HEK293 (cell line): ENCODE data around the gene NOS1.

Source experiments
- CTCF ChIA-PET: fragments of 350-600 bp; formaldehyde crosslinking; extraction: SDS; loops from one replicate; lab custom pipeline; 2021; ENCODE audit warnings: antibody characterized with exemption; lab: Yijun Ruan, JAX
- POLR2A ChIA-PET: fragments of 300-600 bp; formaldehyde crosslinking; extraction: SDS; loops from one replicate; lab custom pipeline; 2020; ENCODE audit warnings: antibody characterized with exemption, inconsistent platforms; lab: Yijun Ruan, JAX
- H3K27ac ChIP-seq: fragments of 200-500 bp; sonication (Bioruptor generic); 2 replicates; pipeline ENCODE4 v1.5.1; 2014; ENCODE audit warnings: low read depth, low read length, control low read depth, inconsistent platforms; ENCODE audit errors: extremely low read depth
- H3K36me3 ChIP-seq, 2 experiments: fragments of 200-500 bp in 1 of 2; sonication (Bioruptor generic) in 1 of 2; 1 replicate in 1 of 2; 2 replicates in 1 of 2; pipeline ENCODE4 v1.5.1; 2014 to 2017; ENCODE audit warnings: inconsistent platforms in 2 of 2, low read length in 2 of 2; ENCODE audit not compliant: control insufficient read depth in 2 of 2, insufficient read depth in 1 of 2
- H3K4me1 ChIP-seq: fragments of 200-500 bp; sonication (Bioruptor generic); 2 replicates; pipeline ENCODE4 v1.5.1; 2014; ENCODE audit warnings: mild to moderate bottlenecking, low read length, inconsistent platforms; ENCODE audit not compliant: control insufficient read depth, insufficient read depth
- H3K4me3 ChIP-seq: 2 replicates; pipeline ENCODE4 v1.5.1; 2011; ENCODE audit warnings: low read depth, mild to moderate bottlenecking, control low read depth, low read length, moderate library complexity
- H3K9me3 ChIP-seq: fragments of 200-500 bp; sonication (Bioruptor generic); 2 replicates; pipeline ENCODE4 v1.5.1; 2014; ENCODE audit warnings: low read depth, low read length, inconsistent platforms; ENCODE audit not compliant: control insufficient read depth, insufficient read depth
- EGR2 ChIP-seq: fragments of 450-650 bp; formaldehyde crosslinking; IDR thresholded peaks from 2 replicates; pipeline ENCODE4 v1.5.1; 2016; ENCODE audit warnings: low read depth, missing biosample characterization, missing genetic modification characterization
- OVOL3 ChIP-seq: fragments of 450-650 bp; formaldehyde crosslinking; IDR thresholded peaks from 2 replicates; pipeline ENCODE4 v1.5.1; 2016; ENCODE audit warnings: missing biosample characterization, missing genetic modification characterization
- SALL2 ChIP-seq: fragments of 450-650 bp; formaldehyde crosslinking; IDR thresholded peaks from 2 replicates; pipeline ENCODE4 v1.5.0; 2017; ENCODE audit warnings: missing biosample characterization, mild to moderate bottlenecking, missing genetic modification characterization, borderline replicate concordance
- ZBTB10 ChIP-seq: fragments of 450-650 bp; formaldehyde crosslinking; IDR thresholded peaks from 2 replicates; pipeline ENCODE4 v1.5.1; 2016; ENCODE audit warnings: missing biosample characterization, missing genetic modification characterization
- ZFHX2 ChIP-seq: fragments of 450-650 bp; formaldehyde crosslinking; conservative IDR thresholded peaks from 2 replicates; pipeline ENCODE4 v1.5.1; 2016; ENCODE audit warnings: missing biosample characterization, missing genetic modification characterization
- ZNF132 ChIP-seq: fragments of 450-650 bp; formaldehyde crosslinking; IDR thresholded peaks from 2 replicates; pipeline ENCODE4 v1.5.1; 2017; ENCODE audit warnings: missing biosample characterization, missing genetic modification characterization, borderline replicate concordance
- ZNF140 ChIP-seq: fragments of 450-650 bp; formaldehyde crosslinking; IDR thresholded peaks from 2 replicates; pipeline ENCODE4 v1.5.1; 2016; ENCODE audit warnings: missing biosample characterization, missing genetic modification characterization
- ZNF433 ChIP-seq: fragments of 450-650 bp; formaldehyde crosslinking; IDR thresholded peaks from 2 replicates; pipeline ENCODE4 v1.5.1; 2016; ENCODE audit warnings: missing biosample characterization, missing genetic modification characterization, low read depth
- ZNF449 ChIP-seq: fragments of 450-650 bp; formaldehyde crosslinking; IDR thresholded peaks from 2 replicates; pipeline ENCODE4 v1.5.1; 2017; ENCODE audit warnings: missing biosample characterization, mild to moderate bottlenecking, missing genetic modification characterization, moderate library complexity
- ZNF596 ChIP-seq: fragments of 450-650 bp; IDR thresholded peaks from 2 replicates; pipeline ENCODE4 v1.5.0; 2018; ENCODE audit warnings: missing biosample characterization, mild to moderate bottlenecking, missing genetic modification characterization, moderate library complexity
- ZNF600 ChIP-seq: fragments of 450-650 bp; formaldehyde crosslinking; IDR thresholded peaks from 2 replicates; pipeline ENCODE4 v1.5.1; 2016; ENCODE audit warnings: missing biosample characterization, missing genetic modification characterization
- ZNF610 ChIP-seq: fragments of 450-650 bp; formaldehyde crosslinking; IDR thresholded peaks from 2 replicates; pipeline ENCODE4 v1.5.1; 2016; ENCODE audit warnings: missing biosample characterization, missing genetic modification characterization, borderline replicate concordance
- ZNF747 ChIP-seq: fragments of 450-650 bp; formaldehyde crosslinking; IDR thresholded peaks from 2 replicates; pipeline ENCODE4 v1.5.1; 2016; ENCODE audit warnings: missing biosample characterization, missing genetic modification characterization
- ZSCAN23 ChIP-seq: fragments of 450-650 bp; formaldehyde crosslinking; IDR thresholded peaks from 2 replicates; pipeline ENCODE4 v1.5.1; 2016; ENCODE audit warnings: missing biosample characterization, missing genetic modification characterization
- TF ChIP-seq, protein P1 (sequence below): IDR thresholded peaks from 2 replicates; pipeline ENCODE4 v1.6.1; 2011; ENCODE audit warnings: mild to moderate bottlenecking, low read depth, low read length, borderline replicate concordance
- TF ChIP-seq, protein P2 (sequence below): fragments of 450-650 bp; formaldehyde crosslinking; IDR thresholded peaks from 2 replicates; pipeline ENCODE4 v1.5.1; 2017; ENCODE audit warnings: missing biosample characterization, missing genetic modification characterization

NOS1 gene

DNA sequence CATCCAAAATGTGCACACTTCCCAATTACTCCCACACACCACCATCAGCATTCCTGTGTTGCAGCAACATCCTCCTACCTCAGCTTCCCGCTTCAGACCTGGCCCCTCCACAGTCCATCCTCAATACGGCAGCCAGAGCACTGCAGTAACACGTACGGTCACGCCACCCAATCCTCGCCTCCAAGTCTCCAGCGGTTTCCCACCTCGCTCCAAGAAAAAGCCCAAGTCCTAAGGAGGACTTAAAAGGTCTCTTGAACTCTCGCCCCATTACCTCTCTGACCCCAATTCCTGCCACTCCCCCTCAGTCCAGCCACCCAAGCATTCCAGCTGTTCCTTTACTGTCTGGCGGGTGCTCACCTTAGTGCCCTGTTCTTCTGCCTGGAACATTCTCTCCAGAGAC, 183.1 kb downstream of the NOS1 start:
- Histone ChIP-seq H3K4me3 (no peak overlapping the region), H3K4me1 (no peaks in the 10 kb centered on the region), H3K9me3 (no peaks in the 10 kb centered on the region), H3K36me3 (peaks cover 70 to 100% of the 10 kb centered on the region in 2 experiments), H3K27ac (no peak overlapping the region)
- ChIA-PET CTCF (no interaction called here), POLR2A (no interaction called here)
- peak; percentile 40; the same call in 1 of the 2 replicates for TF ChIP-seq ZFHX2 (tag by site-specific recombination)
- no peak for TF ChIP-seq ZNF140 (tag by site-specific recombination)
- 0 out of 2 replicates have a peak, but pooled peaks have one; percentile 22 for TF ChIP-seq ZNF600 (tag by site-specific recombination)
- TF ChIP-seq EGR2 (tag by site-specific recombination): peak; percentile 40; the same call in 1 of the 2 replicates

GRCh38 chr12:117172168-117172567, 189.3 kb downstream of the NOS1 start:
- Histone ChIP-seq H3K9me3 (no peaks in the 10 kb centered on the region), H3K4me3 (no peak overlapping the region), H3K27ac (no peak overlapping the region), H3K4me1 (no peaks in the 10 kb centered on the region), H3K36me3 (peaks cover 83 to 98% of the 10 kb centered on the region in 2 experiments)
- TF ChIP-seq, protein P1, sequence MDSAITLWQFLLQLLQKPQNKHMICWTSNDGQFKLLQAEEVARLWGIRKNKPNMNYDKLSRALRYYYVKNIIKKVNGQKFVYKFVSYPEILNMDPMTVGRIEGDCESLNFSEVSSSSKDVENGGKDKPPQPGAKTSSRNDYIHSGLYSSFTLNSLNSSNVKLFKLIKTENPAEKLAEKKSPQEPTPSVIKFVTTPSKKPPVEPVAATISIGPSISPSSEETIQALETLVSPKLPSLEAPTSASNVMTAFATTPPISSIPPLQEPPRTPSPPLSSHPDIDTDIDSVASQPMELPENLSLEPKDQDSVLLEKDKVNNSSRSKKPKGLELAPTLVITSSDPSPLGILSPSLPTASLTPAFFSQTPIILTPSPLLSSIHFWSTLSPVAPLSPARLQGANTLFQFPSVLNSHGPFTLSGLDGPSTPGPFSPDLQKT: no peak
- TF ChIP-seq ZNF596 (tag by site-specific recombination) (no peak), ZNF132 (tag by site-specific recombination) (no peak)
- TF ChIP-seq, protein P2, sequence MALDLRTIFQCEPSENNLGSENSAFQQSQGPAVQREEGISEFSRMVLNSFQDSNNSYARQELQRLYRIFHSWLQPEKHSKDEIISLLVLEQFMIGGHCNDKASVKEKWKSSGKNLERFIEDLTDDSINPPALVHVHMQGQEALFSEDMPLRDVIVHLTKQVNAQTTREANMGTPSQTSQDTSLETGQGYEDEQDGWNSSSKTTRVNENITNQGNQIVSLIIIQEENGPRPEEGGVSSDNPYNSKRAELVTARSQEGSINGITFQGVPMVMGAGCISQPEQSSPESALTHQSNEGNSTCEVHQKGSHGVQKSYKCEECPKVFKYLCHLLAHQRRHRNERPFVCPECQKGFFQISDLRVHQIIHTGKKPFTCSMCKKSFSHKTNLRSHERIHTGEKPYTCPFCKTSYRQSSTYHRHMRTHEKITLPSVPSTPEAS: no peak
- CTCF ChIA-PET: no interaction called here
- POLR2A ChIA-PET: interaction anchor here (1.0 kb wide), 1 partner anchor 9 kb away, joined by 3 read pairs; no protein-coding TSS in a partner anchor

DNA sequence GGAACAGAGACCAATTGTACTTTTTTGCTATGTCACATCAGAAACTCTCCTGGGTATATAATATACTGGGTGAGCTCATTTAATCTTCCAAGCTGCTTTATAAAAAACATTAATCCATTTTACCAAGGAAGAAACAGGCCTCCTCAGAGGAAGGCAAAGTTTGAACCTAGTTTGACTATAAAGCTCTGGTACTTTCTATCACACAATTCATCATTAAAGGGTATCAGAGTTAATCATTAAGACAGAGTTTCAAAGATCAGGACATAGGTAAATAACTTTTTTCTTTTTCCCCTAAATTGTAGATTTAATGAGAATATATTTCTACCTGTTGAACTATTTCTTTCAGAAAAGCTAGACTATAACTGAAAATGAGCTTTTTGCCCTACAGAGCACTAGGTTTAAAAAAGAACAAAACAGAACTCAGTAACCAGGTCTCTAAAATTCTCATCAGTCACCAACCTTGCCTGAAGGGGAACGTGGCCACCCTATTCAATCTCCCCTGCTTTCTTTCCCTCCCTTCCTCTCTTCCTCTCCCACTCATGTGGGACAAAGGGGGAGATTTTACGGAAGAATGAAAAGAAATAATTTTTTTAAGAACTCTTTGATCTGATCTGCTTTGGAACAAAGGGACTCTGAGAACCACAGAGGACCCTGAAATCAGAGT, 189.8 kb downstream of the NOS1 start:
- H3K4me1 ChIP-seq: no peaks in the 10 kb centered on the region
- ChIA-PET POLR2A (interaction anchor here (0.5 to 1.0 kb wide), 3 partner anchors 9 to 29 kb away, joined by 3 to 6 read pairs (median 4); no protein-coding TSS in a partner anchor), CTCF (interaction anchor here (0.8 kb wide), 1 partner anchor 678 kb away, joined by 3 read pairs; no protein-coding TSS in a partner anchor)
- H3K4me3 ChIP-seq: no peak overlapping the region
- no peak overlapping the region for H3K27ac ChIP-seq
- no peaks in the 10 kb centered on the region for H3K9me3 ChIP-seq
- H3K36me3 ChIP-seq: peaks cover 82 to 98% of the 10 kb centered on the region in 2 experiments
- TF ChIP-seq ZNF610 (tag by site-specific recombination): no peak
- TF ChIP-seq ZNF449 (tag by site-specific recombination): no peak
- TF ChIP-seq ZSCAN23 (tag by site-specific recombination): no peak
- no peak for TF ChIP-seq ZNF132 (tag by site-specific recombination)
- TF ChIP-seq SALL2 (tag by site-specific recombination): no peak
- no peak for TF ChIP-seq OVOL3 (tag by site-specific recombination)
- no peak for TF ChIP-seq ZNF433 (tag by site-specific recombination)
- TF ChIP-seq ZBTB10 (tag by site-specific recombination): no peak
- TF ChIP-seq ZNF747: no peak
